Measurements from ENCODE around the gene TSPOAP1.

TSPOAP1 gene

DNA sequence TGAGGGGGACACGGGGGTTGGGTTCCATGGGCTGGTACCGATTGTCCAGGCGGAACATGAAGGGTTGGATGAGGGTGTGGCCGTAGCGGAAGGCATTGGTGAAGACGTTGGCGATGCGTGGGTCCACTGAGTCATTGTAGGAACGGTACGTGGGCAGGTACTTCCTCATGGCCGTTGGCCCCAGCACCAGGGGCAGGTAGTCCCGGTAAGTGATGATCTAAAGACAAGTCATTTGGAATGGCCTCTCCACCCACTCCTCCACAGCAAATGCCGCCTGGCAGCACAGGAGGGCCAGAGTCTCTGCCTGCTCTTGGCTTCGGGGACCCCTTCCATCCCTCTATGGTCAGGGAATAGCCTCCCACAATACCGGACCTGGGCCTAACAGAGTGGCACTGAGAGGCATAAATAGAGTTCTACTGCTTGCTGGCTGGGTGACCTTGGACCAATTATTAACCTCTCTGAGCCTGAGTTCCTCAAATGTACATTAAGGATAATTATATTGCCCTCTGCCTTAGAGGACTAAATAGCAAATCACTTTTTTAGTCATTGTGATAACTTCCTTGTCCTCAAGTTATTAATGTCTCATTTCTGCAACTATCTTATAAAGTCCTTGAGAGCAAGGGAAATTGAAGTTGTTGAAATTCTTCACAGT, 55.0 kb downstream of the TSPOAP1 start:
- Histone ChIP-seq H2AK5ac (ENCODE audit: low read length, severe bottlenecking) (no peak overlapping the region), H3K4me1 (ENCODE audit: control insufficient read depth, insufficient read depth, low read depth, low read length) (no peaks in the 10 kb centered on the region), H3K9me3 (ENCODE audit: control insufficient read depth, low read length) (no peaks in the 10 kb centered on the region), H4K8ac (ENCODE audit: low read length) (no peak overlapping the region), H3K23ac (ENCODE audit: low read length in 2 of 2) (no peak overlapping the region), H3K9ac (ENCODE audit: low read length) (no peak overlapping the region), H2BK5ac (ENCODE audit: low read depth, low read length, poor library complexity, severe bottlenecking) (no peak overlapping the region), H3K4me2 (ENCODE audit: low read length, poor library complexity, severe bottlenecking) (no peak overlapping the region), H2AFZ (ENCODE audit: low read depth, low read length) (no peak overlapping the region), H3K18ac (ENCODE audit: low read depth in 1 of 2, low read length in 2 of 2) (no peak overlapping the region), H3K79me1 (replicated peaks; ENCODE audit: low read length, poor library complexity, severe bottlenecking) (no peaks in the 10 kb centered on the region), H2BK120ac (ENCODE audit: low read depth, low read length) (no peak overlapping the region), H3K27ac (ENCODE audit: low read length, poor library complexity, severe bottlenecking) (no peak overlapping the region), H2BK15ac (ENCODE audit: low read depth, poor library complexity, severe bottlenecking) (no peak overlapping the region), H4K91ac (ENCODE audit: low read length) (no peak overlapping the region), H3K36me3 (ENCODE audit: control insufficient read depth in 1 of 2, insufficient read depth in 2 of 2, low read depth in 1 of 2, low read length in 2 of 2) (no peaks in the 10 kb centered on the region), H3K27me3 (ENCODE audit: control insufficient read depth in 1 of 2, insufficient read depth in 1 of 2, low read length in 2 of 2) (peaks cover 13 to 50% of the 10 kb centered on the region in 2 experiments), H2BK12ac (ENCODE audit: low read length in 2 of 2) (no peak overlapping the region), H3K4me3 (ENCODE audit: insufficient read depth in 1 of 2, low read depth in 1 of 2, low read length in 2 of 2) (no peak overlapping the region), H3K14ac (ENCODE audit: low read length in 2 of 2) (no peak overlapping the region), H3K4ac (ENCODE audit: low read depth in 1 of 2, low read length in 2 of 2) (no peak overlapping the region)
- DNase-seq: no peak
- 87% methylated on average over 15 of the region's 15 CpGs for WGBS

GRCh38 chr17:58272367-58273280, 56.0 kb downstream of the TSPOAP1 start:
- WGBS: 84% methylated on average over 12 of the region's 12 CpGs
- no peak overlapping the region for H3K23ac ChIP-seq (ENCODE audit: low read length in 2 of 2)
- no peak overlapping the region for H2AK5ac ChIP-seq (ENCODE audit: low read length, severe bottlenecking)
- H3K9me3 ChIP-seq (ENCODE audit: control insufficient read depth, low read length): no peaks in the 10 kb centered on the region
- H3K4me2 ChIP-seq (ENCODE audit: low read length, poor library complexity, severe bottlenecking): no peak overlapping the region
- H3K4me1 ChIP-seq (ENCODE audit: control insufficient read depth, insufficient read depth, low read depth, low read length): no peaks in the 10 kb centered on the region
- no peak overlapping the region for H3K27ac ChIP-seq (ENCODE audit: low read length, poor library complexity, severe bottlenecking)
- H3K36me3 ChIP-seq (ENCODE audit: control insufficient read depth in 1 of 2, insufficient read depth in 2 of 2, low read depth in 1 of 2, low read length in 2 of 2): no peaks in the 10 kb centered on the region
- no peak overlapping the region for H3K4me3 ChIP-seq (ENCODE audit: insufficient read depth in 1 of 2, low read depth in 1 of 2, low read length in 2 of 2)
- H4K8ac ChIP-seq (ENCODE audit: low read length): no peak overlapping the region
- no peak overlapping the region for H2BK120ac ChIP-seq (ENCODE audit: low read depth, low read length)
- H2AFZ ChIP-seq (ENCODE audit: low read depth, low read length): no peak overlapping the region
- H4K91ac ChIP-seq (ENCODE audit: low read length): no peak overlapping the region
- no peak for DNase-seq
- H2BK15ac ChIP-seq (ENCODE audit: low read depth, poor library complexity, severe bottlenecking): no peak overlapping the region
- H2BK12ac ChIP-seq (ENCODE audit: low read length in 2 of 2): no peak overlapping the region
- H3K18ac ChIP-seq (ENCODE audit: low read depth in 1 of 2, low read length in 2 of 2): no peak overlapping the region
- H2BK5ac ChIP-seq (ENCODE audit: low read depth, low read length, poor library complexity, severe bottlenecking): no peak overlapping the region
- H3K9ac ChIP-seq (ENCODE audit: low read length): no peak overlapping the region
- H3K14ac ChIP-seq (ENCODE audit: low read length in 2 of 2): no peak overlapping the region
- no peaks in the 10 kb centered on the region for H3K79me1 ChIP-seq (replicated peaks; ENCODE audit: low read length, poor library complexity, severe bottlenecking)
- no peak overlapping the region for H3K4ac ChIP-seq (ENCODE audit: low read depth in 1 of 2, low read length in 2 of 2)
- H3K27me3 ChIP-seq (ENCODE audit: control insufficient read depth in 1 of 2, insufficient read depth in 1 of 2, low read length in 2 of 2): peaks cover 10 to 49% of the 10 kb centered on the region in 2 experiments

GRCh38 chr17:58271216-58271931, 57.2 kb downstream of the TSPOAP1 start:
- Histone ChIP-seq H3K4me3 (ENCODE audit: insufficient read depth in 1 of 2, low read depth in 1 of 2, low read length in 2 of 2) (peak overlapping the region in 1 of 2 experiments; percentile 35), H3K79me1 (replicated peaks; ENCODE audit: low read length, poor library complexity, severe bottlenecking) (no peaks in the 10 kb centered on the region), H3K4ac (ENCODE audit: low read depth in 1 of 2, low read length in 2 of 2) (no peak overlapping the region), H4K8ac (ENCODE audit: low read length) (no peak overlapping the region), H3K9me3 (ENCODE audit: control insufficient read depth, low read length) (no peaks in the 10 kb centered on the region), H2BK5ac (ENCODE audit: low read depth, low read length, poor library complexity, severe bottlenecking) (no peak overlapping the region), H2BK12ac (ENCODE audit: low read length in 2 of 2) (no peak overlapping the region), H3K18ac (ENCODE audit: low read depth in 1 of 2, low read length in 2 of 2) (no peak overlapping the region), H2AFZ (ENCODE audit: low read depth, low read length) (no peak overlapping the region), H2BK120ac (ENCODE audit: low read depth, low read length) (no peak overlapping the region), H3K27ac (ENCODE audit: low read length, poor library complexity, severe bottlenecking) (no peak overlapping the region), H2BK15ac (ENCODE audit: low read depth, poor library complexity, severe bottlenecking) (no peak overlapping the region), H3K9ac (ENCODE audit: low read length) (no peak overlapping the region), H3K36me3 (ENCODE audit: control insufficient read depth in 1 of 2, insufficient read depth in 2 of 2, low read depth in 1 of 2, low read length in 2 of 2) (no peaks in the 10 kb centered on the region), H3K23ac (ENCODE audit: low read length in 2 of 2) (no peak overlapping the region), H3K4me2 (ENCODE audit: low read length, poor library complexity, severe bottlenecking) (no peak overlapping the region), H3K14ac (ENCODE audit: low read length in 2 of 2) (no peak overlapping the region), H3K27me3 (ENCODE audit: control insufficient read depth in 1 of 2, insufficient read depth in 1 of 2, low read length in 2 of 2) (peaks cover 16 to 50% of the 10 kb centered on the region in 2 experiments), H2AK5ac (ENCODE audit: low read length, severe bottlenecking) (no peak overlapping the region), H3K4me1 (ENCODE audit: control insufficient read depth, insufficient read depth, low read depth, low read length) (no peaks in the 10 kb centered on the region), H4K91ac (ENCODE audit: low read length) (no peak overlapping the region)
- DNase-seq: no peak
- WGBS: 89% methylated on average over 19 of the region's 21 CpGs
